ENCODE results near the gene OR2A5. TPM values are rescaled to one million over a fixed set of nuclear protein-coding genes. Genes with fewer than 3 reads are reported as not detected.

The OR2A5 gene
- total and polyA plus RNA-seq, 2 of the 4 experiments (the other 2 are of a cell fraction): not detected

DNA sequence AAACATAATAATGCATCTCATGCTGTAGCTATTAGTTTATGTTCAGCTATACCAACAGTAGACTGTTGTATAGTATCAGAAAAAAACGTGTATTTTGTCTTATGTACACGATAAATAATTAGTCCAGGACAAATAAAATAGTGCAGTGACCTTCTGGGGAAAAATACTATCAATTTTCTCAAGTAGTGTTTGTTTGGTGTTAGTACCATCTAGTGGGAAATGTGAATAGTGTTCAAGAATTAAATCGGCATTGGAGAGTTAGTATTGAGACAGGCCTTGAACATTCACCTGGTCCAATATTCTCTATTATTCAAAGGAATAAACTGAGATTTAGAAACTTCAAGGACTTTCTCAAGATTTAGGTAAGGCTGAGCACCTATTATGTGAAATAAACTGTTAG is 21.7 kb upstream of the OR2A5 start:
- no peak overlapping the region for H3K4me3 ChIP-seq (ENCODE audit: insufficient read depth, low read depth, low read length)
- H3K56ac ChIP-seq (ENCODE audit: extremely low read depth, insufficient read depth, low read length): no peak overlapping the region
- H3K79me1 ChIP-seq (ENCODE audit: low read depth in 1 of 2, low read length in 2 of 2): no peaks in the 10 kb centered on the region
- DNase-seq (peak; percentile 50), ATAC-seq (ENCODE audit: low read depth) (peak; percentile 84)
- TF ChIP-seq MXI1 (IDR thresholded peaks at IDR 0.05; ENCODE audit: borderline replicate concordance, low read depth, low read length) (no peak), MAFK (IDR thresholded peaks at IDR 0.05; ENCODE audit: low read depth, low read length) (no peak), RAD21 (IDR thresholded peaks at IDR 0.05; ENCODE audit: low read length) (peak; percentile 77), CEBPB (IDR thresholded peaks at IDR 0.05; ENCODE audit: low read depth, low read length) (no peak), CHD1 (IDR thresholded peaks at IDR 0.05; ENCODE audit: low read depth, low read length) (no peak), SMC3 (IDR thresholded peaks at IDR 0.05; ENCODE audit: low read depth, low read length) (peak; percentile 64), FOS (IDR thresholded peaks at IDR 0.05; ENCODE audit: low read depth, low read length) (no peak), POLR2A (IDR thresholded peaks at IDR 0.05; ENCODE audit: low read depth, low read length) (no peak)
- TF ChIP-seq, protein P1, sequence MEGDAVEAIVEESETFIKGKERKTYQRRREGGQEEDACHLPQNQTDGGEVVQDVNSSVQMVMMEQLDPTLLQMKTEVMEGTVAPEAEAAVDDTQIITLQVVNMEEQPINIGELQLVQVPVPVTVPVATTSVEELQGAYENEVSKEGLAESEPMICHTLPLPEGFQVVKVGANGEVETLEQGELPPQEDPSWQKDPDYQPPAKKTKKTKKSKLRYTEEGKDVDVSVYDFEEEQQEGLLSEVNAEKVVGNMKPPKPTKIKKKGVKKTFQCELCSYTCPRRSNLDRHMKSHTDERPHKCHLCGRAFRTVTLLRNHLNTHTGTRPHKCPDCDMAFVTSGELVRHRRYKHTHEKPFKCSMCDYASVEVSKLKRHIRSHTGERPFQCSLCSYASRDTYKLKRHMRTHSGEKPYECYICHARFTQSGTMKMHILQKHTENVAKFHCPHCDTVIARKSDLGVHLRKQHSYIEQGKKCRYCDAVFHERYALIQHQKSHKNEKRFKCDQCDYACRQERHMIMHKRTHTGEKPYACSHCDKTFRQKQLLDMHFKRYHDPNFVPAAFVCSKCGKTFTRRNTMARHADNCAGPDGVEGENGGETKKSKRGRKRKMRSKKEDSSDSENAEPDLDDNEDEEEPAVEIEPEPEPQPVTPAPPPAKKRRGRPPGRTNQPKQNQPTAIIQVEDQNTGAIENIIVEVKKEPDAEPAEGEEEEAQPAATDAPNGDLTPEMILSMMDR (conservative IDR thresholded peaks at IDR 0.05; ENCODE audit: low read depth, low read length): peak; percentile 70
- no TSS peak for BruUV-seq (replicated peaks)
- no peaks in the 10 kb centered on the region for H3K9me3 ChIP-seq (ENCODE audit: control insufficient read depth, insufficient read depth, low read length)
- dilution Hi-C loops (cut with HindIII; ENCODE audit: low sequenced_read_pairs, unreplicated experiment) (no loop called here), intact Hi-C loops (cut with micrococcal nuclease) (loop anchor here (1.0 to 5.0 kb wide), 2 partner anchors 100 to 126 kb away; no protein-coding TSS in a partner anchor), in situ Hi-C loops (cut with MboI; ENCODE audit: low sequenced_read_pairs) (no loop called here)
- no peak overlapping the region for H2BK120ac ChIP-seq (ENCODE audit: low read depth, low read length)
- H3K23ac ChIP-seq (ENCODE audit: low read depth, low read length): no peak overlapping the region
- H3K36me3 ChIP-seq (ENCODE audit: control insufficient read depth, insufficient read depth, low read length): no peaks in the 10 kb centered on the region
- H2BK5ac ChIP-seq (ENCODE audit: low read depth, low read length, poor library complexity, severe bottlenecking): no peak overlapping the region
- H2BK20ac ChIP-seq (ENCODE audit: low read depth, low read length): no peak overlapping the region
- peaks cover 2% of the 10 kb centered on the region for H3K27me3 ChIP-seq (ENCODE audit: control insufficient read depth, insufficient read depth, low read length)
- no peak overlapping the region for H3K4me2 ChIP-seq (ENCODE audit: low read depth, low read length)
- H4K20me1 ChIP-seq (ENCODE audit: insufficient read depth, low read length): no peaks in the 10 kb centered on the region
- WGBS, 2 experiments (ENCODE audit: extremely low coverage in 2 of 2, insufficient read length in 1 of 2): no CpG with 5 or more reads among the region's 3 CpGs
- no peak overlapping the region for H2AFZ ChIP-seq (replicated peaks; ENCODE audit: low read length, poor library complexity)
- H2BK15ac ChIP-seq (ENCODE audit: low read depth, low read length): no peak overlapping the region
- no peak overlapping the region for H2AK5ac ChIP-seq (ENCODE audit: low read depth, low read length)
- no peak overlapping the region for H3K4ac ChIP-seq (ENCODE audit: low read depth, low read length)
- no peak overlapping the region for H4K5ac ChIP-seq (ENCODE audit: low read depth, low read length)
- no peak overlapping the region for H3K18ac ChIP-seq (ENCODE audit: low read depth, low read length)
- no peaks in the 10 kb centered on the region for H3K9me1 ChIP-seq (ENCODE audit: insufficient read depth, low read length)
- CTCF ChIA-PET: interaction anchor here (0.8 kb wide), 1 partner anchor 291 kb away, joined by 3 read pairs; no protein-coding TSS in a partner anchor
- no peaks in the 10 kb centered on the region for H3K4me1 ChIP-seq (ENCODE audit: control insufficient read depth, insufficient read depth, low read length)
- no peak overlapping the region for H3K14ac ChIP-seq (replicated peaks; ENCODE audit: low read depth, low read length)
- H4K8ac ChIP-seq (ENCODE audit: low read depth in 2 of 2, low read length in 2 of 2): no peak overlapping the region
- POLR2A ChIA-PET (ENCODE audit: unreplicated experiment): no interaction called here
- no peak overlapping the region for H2AK9ac ChIP-seq (replicated peaks; ENCODE audit: low read depth, low read length, poor library complexity)
- no peak overlapping the region for H3K9ac ChIP-seq (ENCODE audit: low read depth, low read length)
- H4K91ac ChIP-seq (ENCODE audit: insufficient read depth, low read depth, low read length): no peak overlapping the region
- H3K27ac ChIP-seq (ENCODE audit: insufficient read depth, low read length): no peak overlapping the region

Data from IMR-90 (cell line).